Activated CD8-positive, alpha-beta memory T cell treated with anti-CD3 and anti-CD28 coated beads, Interleukin-2, amount 50 U/mL, for 1 hour (primary cell): ENCODE data around the gene RPS23.
"Not testable (repeated sequence)": the region's sequence is repeated elsewhere in the genome, so short reads cannot be mapped to it uniquely, and the experiment has no call there.

ENCODE experiments used
- DNase-seq: peaks from one replicate; pipeline ENCODE4 v3.0.0-alpha.2; 2020; ENCODE audit errors: extremely low read depth

Gene RPS23

DNA sequence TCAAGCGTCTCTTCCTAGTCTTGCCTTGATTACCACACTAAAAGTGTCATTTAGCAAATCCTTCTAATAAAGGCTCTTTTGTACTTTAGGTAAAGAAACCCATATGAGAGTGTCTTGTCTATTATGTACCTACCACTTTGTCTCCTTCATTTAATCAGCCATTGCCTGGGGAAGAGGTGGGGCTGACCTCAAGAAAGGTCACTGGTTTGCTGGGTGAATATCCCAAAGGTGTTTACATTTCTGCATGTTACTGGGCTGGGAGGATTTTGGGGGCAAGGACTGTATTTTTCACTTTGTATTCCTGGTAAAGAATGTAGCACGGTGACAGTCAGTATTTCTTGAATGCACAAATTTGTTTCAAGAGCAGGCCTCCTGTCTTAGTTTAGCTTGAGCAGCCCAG, 11.9 kb upstream of the RPS23 start:
- no peak for DNase-seq

DNA sequence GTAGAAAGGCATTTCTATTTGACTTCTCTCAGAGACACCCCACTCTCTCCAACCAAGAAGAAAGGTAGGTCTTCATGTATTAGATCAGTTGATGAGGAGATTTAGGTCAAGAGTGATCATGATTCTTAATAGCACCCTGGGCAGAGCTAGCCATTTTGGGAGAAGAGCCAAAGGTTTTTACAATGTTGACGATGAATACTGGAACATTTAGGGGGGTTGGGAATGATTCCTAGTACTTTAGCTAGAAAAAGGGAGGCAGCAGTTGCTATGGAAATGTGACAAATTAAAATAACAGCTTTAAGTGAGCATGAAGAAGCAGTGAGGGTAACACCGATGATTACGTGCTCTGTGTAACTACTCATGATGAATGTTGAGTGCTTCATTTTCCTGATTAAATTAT, 9.5 kb upstream of the RPS23 start:
- DNase-seq = no peak

DNA sequence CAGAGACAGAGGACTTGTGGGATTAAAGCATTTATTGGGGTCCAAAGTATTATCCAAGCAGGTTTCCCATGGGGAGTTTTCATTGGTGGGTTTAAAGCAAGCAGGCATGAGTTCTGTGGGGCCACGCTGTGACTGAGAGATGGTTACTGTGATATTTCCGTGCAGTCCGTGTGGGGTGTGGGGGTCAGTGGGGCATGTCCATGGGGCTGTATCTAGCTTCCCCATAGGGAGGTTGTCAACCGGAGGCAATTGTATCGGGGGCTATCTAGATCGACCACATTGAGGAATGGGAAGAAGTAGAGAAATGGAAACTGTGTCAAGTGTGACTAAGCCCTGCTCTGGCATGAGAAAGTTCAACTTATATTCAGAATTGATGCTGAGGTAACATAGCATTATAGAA, 7.1 kb upstream of the RPS23 start:
- DNase-seq = no peak

DNA sequence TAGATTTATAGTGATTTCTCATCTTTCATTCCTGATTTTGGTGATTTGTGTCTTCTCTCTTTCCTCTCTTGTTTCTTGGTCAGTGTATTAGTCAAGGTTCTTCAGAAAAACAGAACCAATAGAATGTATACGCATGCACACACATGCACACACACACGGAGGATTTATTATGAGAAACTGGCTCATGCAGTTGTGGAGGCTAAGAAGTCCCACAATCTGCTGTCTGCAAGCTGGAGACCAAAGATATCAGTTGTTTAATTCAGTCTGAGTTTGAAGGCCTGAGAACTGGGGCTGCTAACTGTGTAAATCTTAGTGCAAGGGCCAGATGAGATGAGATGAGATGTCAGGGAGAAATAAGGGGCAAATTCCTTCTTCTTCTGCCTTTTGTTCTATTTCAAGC, 5.7 kb upstream of the RPS23 start:
- DNase-seq = no peak

DNA sequence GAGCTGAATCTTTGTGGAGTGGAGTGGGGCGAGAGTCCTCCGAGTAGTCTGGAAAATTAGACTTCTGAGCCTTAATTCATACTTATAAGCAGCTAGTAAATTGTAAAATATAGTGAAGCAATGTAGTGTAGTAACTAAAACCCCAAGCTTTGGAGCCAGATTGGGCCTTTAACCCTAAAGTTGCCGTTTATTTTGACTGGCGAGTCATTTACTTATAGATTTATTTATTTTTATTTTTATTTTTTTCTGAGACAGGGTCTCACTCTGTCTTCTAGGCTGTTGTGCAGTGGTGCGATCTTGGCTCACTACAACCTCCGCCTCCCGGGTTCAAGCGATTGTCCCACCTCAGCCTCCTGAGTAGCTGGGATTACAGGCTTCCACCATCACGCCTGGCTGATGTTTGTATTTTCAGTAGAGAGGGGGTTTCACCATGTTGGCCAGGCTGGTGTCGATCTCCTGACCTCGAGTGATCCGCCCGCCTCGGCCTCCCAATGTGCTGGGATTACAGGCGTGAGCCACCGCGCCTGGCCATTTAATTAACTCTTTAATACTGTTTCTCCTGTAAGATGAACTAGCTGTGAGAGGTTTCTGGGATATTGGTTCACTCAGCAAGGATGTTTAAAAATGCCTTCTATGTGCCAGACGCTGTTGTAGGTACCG, 687 bp upstream of the RPS23 start:
- DNase-seq = no peak

DNA sequence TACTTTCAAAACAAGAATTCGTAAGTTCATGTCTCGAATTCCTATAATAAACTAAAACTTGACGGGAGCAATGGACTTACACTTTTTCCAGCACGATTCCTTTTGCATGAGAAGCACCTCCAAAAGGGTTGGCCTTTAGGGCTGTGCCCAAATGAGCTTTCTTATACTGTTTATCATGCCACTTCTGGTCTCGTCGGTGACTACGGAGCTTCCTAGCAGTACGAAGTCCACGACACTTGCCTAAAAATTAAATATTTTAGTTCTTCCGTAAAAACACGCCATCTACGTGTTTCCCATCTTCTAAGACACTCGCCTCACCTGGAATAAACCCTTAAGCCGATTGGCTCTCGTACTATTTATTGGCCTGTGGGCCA, 554 bp downstream of the RPS23 start:
- no peak for DNase-seq

DNA sequence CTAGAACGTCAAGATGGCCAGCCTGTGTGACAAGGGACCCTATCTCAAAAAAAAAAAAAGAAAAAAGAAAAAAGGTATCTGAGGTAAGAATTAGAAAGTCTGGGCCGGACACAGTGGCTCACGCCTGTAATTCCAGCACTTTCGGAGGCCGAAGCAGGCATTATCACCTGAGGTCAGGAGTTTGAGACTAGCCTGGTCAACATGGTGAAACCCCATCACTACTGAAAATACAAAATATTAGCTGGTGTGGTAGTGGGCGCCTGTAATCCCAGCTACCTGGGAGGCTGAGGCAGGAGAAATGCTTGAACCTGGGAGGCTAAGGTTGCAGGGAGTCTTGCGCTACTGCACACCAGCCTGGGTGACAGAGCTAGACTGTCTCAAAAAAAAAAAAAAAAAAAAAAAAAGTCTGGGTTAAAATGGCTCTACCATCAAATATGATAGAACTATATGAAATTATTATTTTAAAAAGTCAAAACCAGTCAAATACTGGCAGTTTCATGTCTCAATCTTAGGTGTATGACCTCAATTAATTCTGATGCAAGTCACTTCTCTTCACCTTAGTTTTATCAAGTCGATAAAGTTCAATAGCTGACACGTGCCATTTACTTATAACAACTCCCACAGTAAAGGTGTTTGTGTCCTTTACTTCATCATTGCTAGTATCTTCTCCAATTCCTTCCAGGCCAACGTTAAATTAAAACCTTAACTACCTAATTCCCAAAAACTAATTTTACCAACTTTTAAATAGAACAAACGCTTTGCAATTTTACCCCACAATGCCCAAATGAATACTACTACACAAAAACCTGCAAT, 1.1 kb downstream of the RPS23 start:
- DNase-seq = no peak

DNA sequence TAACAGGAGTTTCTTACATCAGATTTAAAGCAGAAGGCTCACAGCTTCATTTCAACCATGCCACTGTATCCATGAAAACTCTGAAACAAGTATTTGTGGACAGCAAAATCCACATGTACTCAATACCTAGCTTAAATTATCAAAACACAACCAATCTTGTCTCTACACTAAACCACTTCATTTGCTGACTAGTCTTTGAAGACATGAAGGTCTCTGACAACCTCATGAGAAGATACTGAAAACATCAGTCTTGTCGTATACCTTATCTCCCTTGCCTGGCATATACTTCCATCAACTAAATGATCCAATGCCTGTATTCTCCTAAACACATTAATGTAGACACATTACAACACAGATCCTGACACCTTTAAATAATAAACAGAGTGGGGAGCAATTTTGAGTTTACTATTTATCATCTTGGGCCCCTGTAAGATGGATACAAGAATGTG, 2.9 kb downstream of the RPS23 start:
- DNase-seq = no peak

DNA sequence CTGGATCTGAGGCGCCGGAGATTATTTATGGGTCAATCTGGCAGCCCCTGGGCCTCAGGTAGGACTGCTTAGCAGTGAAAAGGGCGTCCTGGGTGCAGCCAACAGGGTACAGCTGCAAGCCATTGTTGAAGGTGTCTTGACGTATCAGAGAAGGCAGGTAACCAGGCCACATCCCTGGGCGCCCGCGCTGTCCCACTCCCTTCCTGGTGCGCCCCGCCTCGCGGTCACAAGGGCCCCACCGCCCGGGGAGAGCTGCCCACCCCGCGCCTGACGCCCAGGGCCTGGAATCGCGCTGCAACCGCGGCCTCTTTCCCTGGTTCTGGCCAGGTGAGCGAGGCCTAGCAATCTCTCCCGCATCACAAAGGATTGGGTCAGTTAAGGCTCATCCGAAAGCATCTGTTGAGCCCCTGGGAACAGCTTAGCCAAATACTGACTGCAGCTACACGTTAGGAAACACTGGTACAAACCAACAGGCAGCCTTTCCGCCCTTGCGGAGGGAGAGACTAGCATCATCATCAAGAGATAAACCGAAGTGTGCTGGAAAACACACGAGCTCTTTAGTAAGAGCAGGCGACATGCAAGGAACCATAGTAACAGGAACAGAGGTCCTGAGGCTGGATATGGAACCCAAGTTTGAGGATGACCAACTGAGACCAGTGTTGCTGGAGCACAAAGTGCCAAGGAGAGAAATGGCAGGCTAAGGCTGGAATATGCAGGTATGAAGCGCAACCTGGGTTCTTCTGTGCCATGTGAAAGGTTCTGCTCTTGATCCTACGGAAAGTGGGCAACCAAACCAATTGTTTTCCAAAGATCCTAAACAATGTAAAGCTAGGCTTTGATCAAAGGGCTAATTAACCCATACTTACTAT, 3.6 kb downstream of the RPS23 start:
- no peak for DNase-seq

DNA sequence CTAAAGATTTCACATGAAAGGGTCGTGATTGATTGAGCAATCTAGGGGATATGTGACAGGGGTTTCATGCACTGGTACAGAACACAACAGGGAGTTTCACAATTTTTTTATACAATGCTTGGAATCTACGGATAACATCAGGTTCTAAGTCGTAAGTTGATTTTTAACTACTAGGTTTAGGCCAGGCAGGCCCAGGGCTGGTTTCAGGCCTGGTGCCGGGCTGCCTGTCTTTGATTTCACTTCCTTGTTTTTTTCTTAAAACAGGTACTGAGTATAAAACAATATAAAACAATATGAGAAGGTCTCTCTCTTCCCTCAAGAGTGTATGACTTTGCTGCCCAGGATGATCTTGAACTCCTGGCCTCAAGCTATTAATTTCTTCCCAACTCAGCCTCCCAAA, 4.7 kb downstream of the RPS23 start:
- DNase-seq = not testable (repeated sequence)

DNA sequence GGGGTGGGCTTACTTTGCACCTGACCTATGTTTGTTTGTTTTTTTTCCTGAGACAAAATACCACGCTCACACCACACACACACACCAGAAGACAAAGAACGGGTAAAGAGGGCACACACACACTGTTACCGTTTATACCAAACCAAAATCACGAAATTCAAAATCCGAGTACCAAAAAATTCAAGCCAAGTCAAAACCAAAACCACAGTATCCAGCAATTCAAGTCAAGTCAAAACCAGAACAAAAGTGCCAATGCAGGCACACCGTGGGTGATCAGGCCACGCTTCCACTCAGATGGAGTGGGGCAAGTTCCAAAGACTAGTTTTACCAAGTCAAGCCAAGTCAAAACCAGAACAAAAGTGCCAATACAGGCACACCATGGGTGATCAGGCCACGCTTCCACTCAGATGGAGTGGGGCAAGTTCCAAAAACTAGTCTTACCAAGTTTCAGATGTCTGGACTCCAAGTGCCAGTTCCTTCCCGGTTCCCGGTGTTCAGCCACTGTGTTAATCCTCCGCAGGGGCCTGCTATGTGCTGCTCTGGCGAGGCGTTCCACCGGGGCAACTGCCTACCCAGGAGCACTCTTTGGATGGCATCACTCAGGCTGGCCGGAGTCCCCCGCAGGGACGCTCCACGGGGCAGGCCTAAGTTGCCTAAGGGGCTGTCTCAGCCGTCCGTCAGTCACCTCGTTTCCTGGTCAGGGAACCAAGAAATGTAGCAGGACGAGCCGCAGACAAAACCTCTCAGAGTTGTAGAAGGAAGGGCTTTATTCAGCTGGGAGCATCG, 5.4 kb downstream of the RPS23 start:
- not testable (repeated sequence) for DNase-seq

DNA sequence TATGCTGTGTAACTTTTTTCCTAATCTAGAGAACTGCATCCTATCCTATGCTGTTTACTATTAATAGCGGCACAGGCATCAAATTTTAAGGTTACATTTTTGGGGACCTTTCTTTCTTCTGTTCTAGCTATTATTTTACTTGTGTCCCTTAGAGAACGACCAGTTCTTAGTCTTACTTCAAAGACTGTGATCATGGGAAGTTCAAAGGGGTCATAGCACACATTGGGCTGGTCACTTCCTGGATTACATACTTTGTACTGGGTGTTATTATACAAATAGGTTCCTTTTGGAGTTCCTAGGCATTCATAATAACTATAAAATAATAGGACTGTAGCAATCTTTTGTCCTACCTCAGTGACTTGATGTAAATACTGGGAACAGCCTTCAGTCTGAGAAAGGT, 8.8 kb downstream of the RPS23 start:
- DNase-seq = not testable (repeated sequence)

DNA sequence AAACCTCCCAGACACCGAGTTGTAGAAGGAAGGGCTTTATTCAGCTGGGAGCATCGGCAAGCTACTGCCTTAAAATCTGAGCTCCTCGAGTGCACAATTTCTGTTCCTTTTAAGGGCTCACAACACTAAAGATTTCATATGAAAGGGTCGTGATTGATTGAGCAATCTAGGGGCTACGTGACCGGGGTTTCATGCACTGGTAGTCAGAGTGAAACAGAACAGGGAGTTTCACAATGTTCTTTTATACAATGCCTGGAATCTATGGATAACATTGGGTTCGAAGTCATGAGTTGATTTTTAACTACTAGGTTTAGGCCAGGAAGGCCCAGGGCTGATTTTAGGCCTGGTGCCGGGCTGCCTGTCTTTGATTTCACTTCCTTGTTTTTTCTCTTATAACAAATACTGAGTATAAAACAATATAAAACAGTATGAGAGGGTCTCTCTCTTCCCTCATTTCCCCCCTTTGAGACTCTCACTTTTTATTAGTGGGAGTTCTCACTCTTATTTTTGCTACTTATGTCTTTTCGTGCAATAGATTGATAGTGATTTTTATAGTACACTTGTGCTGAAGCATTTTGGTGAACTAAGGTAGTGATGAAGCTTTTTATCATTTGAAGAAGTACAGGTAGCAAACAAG, 10.7 kb downstream of the RPS23 start:
- DNase-seq = not testable (repeated sequence)

DNA sequence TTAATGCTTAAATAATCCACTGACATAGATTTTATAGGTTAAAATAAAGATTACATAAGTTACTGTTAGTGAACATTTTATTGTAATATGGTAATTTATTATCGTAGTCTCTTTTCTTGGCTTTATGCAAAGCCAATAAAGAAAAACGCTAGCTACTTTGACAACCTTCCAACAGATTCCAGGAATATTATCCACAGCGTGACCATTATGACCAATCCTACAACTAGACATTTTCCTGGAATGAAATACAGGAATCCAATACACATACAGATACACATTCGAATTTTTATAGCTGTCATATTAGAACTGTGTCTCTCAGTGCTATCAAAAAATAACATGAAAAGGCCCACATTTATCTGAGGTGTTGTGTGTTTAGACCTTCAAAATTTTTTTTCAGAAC, 13.1 kb downstream of the RPS23 start:
- no peak for DNase-seq

DNA sequence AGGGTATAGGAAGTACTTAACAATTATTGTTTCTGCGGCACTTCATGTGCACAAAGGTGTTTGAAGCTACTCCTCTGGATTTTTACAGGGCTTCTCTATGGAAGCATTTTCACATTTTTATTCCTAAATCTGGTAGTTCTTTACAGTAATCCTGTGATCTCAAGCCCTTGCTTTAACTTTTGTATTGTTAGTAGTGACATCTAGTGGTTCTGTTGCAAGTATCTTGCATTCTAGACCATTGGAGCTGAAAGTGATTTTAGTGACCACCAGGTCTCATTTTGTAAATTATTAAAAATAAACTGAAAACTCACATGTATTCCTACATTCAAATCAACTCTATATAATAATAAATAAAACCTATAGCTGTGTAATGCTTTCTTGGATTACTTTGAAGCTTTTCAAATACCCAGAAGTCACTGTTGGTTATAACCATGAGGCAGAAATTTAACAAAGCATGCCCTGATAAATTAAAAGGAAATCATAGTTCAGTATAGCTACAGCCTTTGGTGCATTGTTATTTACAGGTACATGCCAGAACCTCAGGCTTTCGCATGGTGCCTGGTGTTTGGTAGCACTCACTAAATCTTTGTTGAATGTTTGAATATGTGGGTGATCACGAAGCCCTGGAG, 18.9 kb downstream of the RPS23 start:
- no peak for DNase-seq

DNA sequence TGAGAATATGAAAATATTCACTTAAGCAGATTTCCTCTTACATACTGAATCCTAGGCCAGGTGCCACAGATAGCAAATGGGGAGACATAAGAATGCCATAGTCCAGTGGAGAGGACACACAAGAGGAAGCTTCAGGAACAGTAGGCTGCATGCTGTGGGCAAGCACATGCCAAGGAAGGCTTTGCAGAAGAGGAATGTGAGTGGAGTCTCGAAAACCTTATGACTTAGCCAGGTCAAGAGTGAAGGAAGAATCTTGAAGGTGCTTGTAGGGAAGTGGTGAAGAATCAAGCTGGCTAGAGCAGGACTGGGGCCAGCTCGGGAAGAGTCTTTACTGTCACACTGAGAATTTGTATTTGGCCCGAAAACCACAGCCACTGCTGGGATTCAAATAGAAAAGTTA, 20.4 kb downstream of the RPS23 start:
- DNase-seq = no peak

DNA sequence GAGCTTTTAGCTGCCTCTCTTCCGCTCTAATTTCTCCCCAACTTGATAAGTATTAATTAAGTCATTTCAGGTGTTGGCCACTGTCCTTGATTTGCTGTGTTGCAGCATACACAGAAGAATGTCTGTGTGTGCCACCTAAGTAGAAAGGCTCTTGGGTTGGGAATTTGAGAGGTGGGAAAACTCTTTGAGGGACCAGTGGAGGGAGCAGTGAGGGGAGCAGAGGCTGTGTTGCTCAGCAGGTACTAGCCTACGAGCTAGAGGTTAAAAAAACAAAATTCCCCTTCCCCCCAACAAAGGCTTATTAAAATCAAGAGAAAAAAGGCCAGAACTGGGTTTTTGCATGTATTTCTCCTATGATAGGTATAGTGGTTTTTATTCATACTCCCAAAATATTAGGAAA, 20.9 kb downstream of the RPS23 start:
- DNase-seq = no peak

DNA sequence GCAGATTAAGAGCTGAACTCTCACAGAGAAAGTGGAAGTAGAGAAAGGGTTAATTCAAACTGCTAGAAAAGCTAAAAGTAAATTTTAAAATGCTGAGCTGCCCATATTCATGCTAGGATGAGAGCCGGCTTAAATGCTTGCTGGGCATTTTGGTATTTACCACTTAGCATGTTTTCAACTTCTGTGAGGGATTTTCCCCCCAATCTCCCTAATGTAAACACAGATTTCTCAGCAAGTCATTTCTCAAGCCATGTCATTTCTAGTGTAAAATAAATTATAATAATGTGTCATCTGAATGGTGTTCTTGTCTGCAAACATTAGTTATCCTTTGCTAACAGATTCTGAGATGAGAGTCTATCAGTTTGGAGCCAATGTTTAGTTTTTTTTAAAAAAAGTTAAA, 22.3 kb downstream of the RPS23 start:
- no peak for DNase-seq

DNA sequence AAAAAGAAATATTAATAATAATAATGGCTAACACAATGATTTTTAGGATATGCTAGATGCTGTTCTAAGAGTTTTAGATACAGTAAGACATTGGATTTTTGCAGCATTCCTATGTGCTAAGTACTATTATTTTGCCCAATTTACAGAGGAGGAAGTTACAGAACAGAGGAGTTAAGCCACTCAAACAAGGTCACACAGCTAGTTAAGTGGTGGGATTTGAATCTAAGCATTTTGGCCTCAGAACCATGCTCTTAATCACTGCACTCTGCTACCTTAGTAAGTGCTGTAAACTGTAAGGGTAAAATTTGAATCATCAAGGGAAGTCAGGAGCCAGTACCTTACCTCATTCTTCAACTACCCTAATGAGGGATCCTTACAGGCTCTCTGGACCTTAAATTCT, 25.4 kb downstream of the RPS23 start:
- DNase-seq = no peak

DNA sequence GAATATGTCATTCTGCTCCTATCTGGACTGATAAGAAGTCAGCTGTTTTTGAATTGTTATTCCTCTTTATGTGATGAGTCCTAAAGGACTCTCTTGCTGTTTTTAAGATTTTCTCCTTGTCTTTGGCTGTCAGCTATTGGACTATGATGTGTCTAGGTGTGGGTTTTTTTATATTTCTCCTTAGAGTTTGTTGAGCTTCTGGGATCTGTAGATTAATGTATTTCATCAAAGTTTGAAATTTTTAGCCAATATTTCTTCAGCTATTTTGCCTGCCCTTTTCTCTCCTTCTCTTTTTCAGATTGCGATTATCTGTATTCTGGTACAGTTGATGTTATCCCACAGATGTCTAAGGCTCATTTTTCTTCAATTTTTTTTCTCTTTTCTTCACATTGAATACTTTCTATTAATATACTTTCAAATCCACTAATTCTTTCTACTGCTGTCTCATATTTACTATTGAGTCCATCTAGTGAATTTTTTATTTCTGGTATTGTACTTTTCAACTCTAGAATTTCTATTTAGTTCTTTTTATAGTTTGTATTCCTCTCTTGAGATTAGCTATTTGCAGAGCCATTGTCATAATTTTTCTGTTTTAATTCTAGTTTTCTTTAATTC, 31.1 kb downstream of the RPS23 start:
- no peak for DNase-seq
